Neural cell (in vitro differentiated cells): ENCODE results near the gene KLHL22. TPM values are rescaled to one million over a fixed set of nuclear protein-coding genes. Genes with fewer than 3 reads are reported as not detected.
A peak's percentile ranks its signal among the peaks of the same experiment; 100 is the strongest.
"Not testable (repeated sequence)": the region's sequence is repeated elsewhere in the genome, so short reads cannot be mapped to it uniquely, and the experiment has no call there.

Source experiments
- H2AFZ ChIP-seq: fragments of 200-600, 300-800 bp; sonication (generic), shearing (Covaris generic); 2 replicates; pipeline ENCODE4 v1.6.0; 2014; ENCODE audit warnings: low read depth, mild to moderate bottlenecking, antibody characterized with exemption, low read length, moderate library complexity
- H3F3A ChIP-seq: fragments of 200-600 bp; shearing (Covaris generic); 2 replicates; pipeline ENCODE4 v1.6.1; 2016; ENCODE audit warnings: mild to moderate bottlenecking, moderate library complexity, mixed read lengths, antibody characterized with exemption, low read length; ENCODE audit not compliant: insufficient read depth, poor library complexity, severe bottlenecking
- H3K27ac ChIP-seq: fragments of 200-600, 300-800 bp; sonication (generic), shearing (Covaris generic); 2 replicates; pipeline ENCODE4 v1.5.1; 2014; ENCODE audit warnings: mild to moderate bottlenecking, low read length, moderate library complexity
- H3K27me3 ChIP-seq: fragments of 300-800, 200-600 bp; sonication (generic), shearing (Covaris generic); 2 replicates; pipeline ENCODE4 v1.6.0; 2014; ENCODE audit warnings: mild to moderate bottlenecking, low read depth, low read length, moderate library complexity; ENCODE audit not compliant: insufficient read depth
- H3K36me3 ChIP-seq: fragments of 300-800, 200-600 bp; sonication (generic), shearing (Covaris generic); 2 replicates; pipeline ENCODE4 v1.5.1; 2014; ENCODE audit warnings: mild to moderate bottlenecking, antibody characterized with exemption, low read length, moderate library complexity; ENCODE audit not compliant: insufficient read depth
- H3K4me2 ChIP-seq: fragments of 300-800, 200-600 bp; sonication (generic), shearing (Covaris generic); 2 replicates; pipeline ENCODE4 v1.6.0; 2014; ENCODE audit warnings: mild to moderate bottlenecking, low read length
- H3K4me3 ChIP-seq: fragments of 300-800, 200-600 bp; sonication (generic), shearing (Covaris generic); 2 replicates; pipeline ENCODE4 v1.5.1; 2014; ENCODE audit warnings: mild to moderate bottlenecking, low read length, moderate library complexity
- H3K79me2 ChIP-seq: fragments of 200-600 bp; shearing (Covaris generic); replicated peaks from 2 replicates; pipeline ENCODE4 v1.6.0; 2014; ENCODE audit warnings: mild to moderate bottlenecking, low read length, moderate library complexity; ENCODE audit not compliant: insufficient read depth
- H3K9ac ChIP-seq: fragments of 300-800, 200-600 bp; sonication (generic), shearing (Covaris generic); 2 replicates; pipeline ENCODE4 v1.6.1; 2016; ENCODE audit warnings: mild to moderate bottlenecking, low read length, mixed read lengths
- H3K9me2 ChIP-seq: fragments of 200-600 bp; shearing (Covaris generic); 2 replicates; pipeline ENCODE4 v1.6.1; 2016; ENCODE audit warnings: mild to moderate bottlenecking, low read length, mixed read lengths; ENCODE audit not compliant: insufficient read depth
- H3K9me3 ChIP-seq: fragments of 200-600, 300-800 bp; sonication (generic), shearing (Covaris generic); 2 replicates; pipeline ENCODE4 v1.6.1; 2016; ENCODE audit warnings: mild to moderate bottlenecking, mixed run types, low read length, moderate library complexity, mixed read lengths
- H4K20me1 ChIP-seq: fragments of 200-600 bp; shearing (Covaris generic); 2 replicates; pipeline ENCODE4 v1.6.1; 2016; ENCODE audit warnings: mild to moderate bottlenecking, mixed run types; ENCODE audit not compliant: insufficient read depth
- CTCF ChIP-seq: fragments of 450-650 bp; IDR thresholded peaks from 2 replicates; pipeline ENCODE4 v1.5.1; 2014; ENCODE audit warnings: antibody characterized with exemption, mild to moderate bottlenecking, moderate library complexity; ENCODE audit not compliant: poor library complexity, severe bottlenecking
- EP300 ChIP-seq: fragments of 450-650 bp; conservative IDR thresholded peaks from 2 replicates; pipeline ENCODE4 v1.6.1; 2014; ENCODE audit warnings: antibody characterized with exemption, mild to moderate bottlenecking, moderate library complexity; ENCODE audit not compliant: poor library complexity, severe bottlenecking
- EZH2 ChIP-seq: fragments of 200-600, 300-800 bp; shearing (Covaris generic), sonication (generic); IDR thresholded peaks from 2 replicates; pipeline ENCODE4 v1.6.1; 2014; ENCODE audit warnings: antibody characterized with exemption, low read length, borderline replicate concordance, mild to moderate bottlenecking; ENCODE audit not compliant: insufficient read depth, poor library complexity, severe bottlenecking
- MXI1 ChIP-seq: fragments of 450-650 bp; conservative IDR thresholded peaks from 2 replicates; pipeline ENCODE4 v1.6.1; 2014; ENCODE audit warnings: antibody characterized with exemption, mild to moderate bottlenecking; ENCODE audit not compliant: poor library complexity, severe bottlenecking
- POLR2AphosphoS5 ChIP-seq: IDR thresholded peaks from 2 replicates; pipeline ENCODE4 v1.6.1; 2012
- RAD21 ChIP-seq: fragments of 450-650 bp; conservative IDR thresholded peaks from 2 replicates; pipeline ENCODE4 v1.6.1; 2014; ENCODE audit warnings: antibody characterized with exemption, mild to moderate bottlenecking, moderate library complexity
- REST ChIP-seq: IDR thresholded peaks from 2 replicates; pipeline ENCODE4 v1.6.1; 2012; ENCODE audit warnings: borderline replicate concordance
- SMC3 ChIP-seq: fragments of 450-650 bp; conservative IDR thresholded peaks from 2 replicates; pipeline ENCODE4 v1.6.1; 2014; ENCODE audit warnings: antibody characterized with exemption, mild to moderate bottlenecking, moderate library complexity; ENCODE audit not compliant: poor library complexity
- TAF1 ChIP-seq: IDR thresholded peaks from 2 replicates; pipeline ENCODE4 v1.6.1; 2012; ENCODE audit warnings: low read depth
- polyA plus RNA-seq: library from polyadenylated mRNA; depleted of rRNA; stranded (reverse); fragments of >200 nt; gene quantifications from 2 replicates; pipeline ENCODE4 v1.2.3, GENCODE V29; 2014

KLHL22 gene
- polyA plus RNA-seq, 1 donor from 2014 or later = 59.5 TPM

- H3K27me3 ChIP-seq = no peaks in the 10 kb centered on the region
- peak overlapping the region; percentile 31 for H3K9ac ChIP-seq
- H3K9me3 ChIP-seq = no peaks in the 10 kb centered on the region
- H3K36me3 ChIP-seq = no peaks in the 10 kb centered on the region
- H3K27ac ChIP-seq = no peak overlapping the region
- no peaks in the 10 kb centered on the region for H3F3A ChIP-seq
- H2AFZ ChIP-seq = no peak overlapping the region
- no peak overlapping the region for H3K4me2 ChIP-seq
- peak overlapping the region; percentile 54 for H3K4me3 ChIP-seq
- H3K9me2 ChIP-seq = no peaks in the 10 kb centered on the region
- H3K79me2 ChIP-seq = no peaks in the 10 kb centered on the region
- no peaks in the 10 kb centered on the region for H4K20me1 ChIP-seq
- peak; percentile 94 for TF ChIP-seq CTCF
- TF ChIP-seq POLR2AphosphoS5 = no peak
- TF ChIP-seq EZH2 = no peak
- TF ChIP-seq EP300 = no peak
- TF ChIP-seq REST = no peak
- TF ChIP-seq RAD21 = peak; percentile 88
- TF ChIP-seq SMC3 = peak; percentile 95
- no peak for TF ChIP-seq TAF1
- TF ChIP-seq MXI1 = no peak
Observed at GRCh38 chr22:20418211-20418788, 77.3 kb downstream of the KLHL22 start.

- not testable (repeated sequence) for H3K27ac ChIP-seq, H3K4me2 ChIP-seq, H4K20me1 ChIP-seq, H2AFZ ChIP-seq, H3K27me3 ChIP-seq, H3F3A ChIP-seq, H3K4me3 ChIP-seq, H3K79me2 ChIP-seq, H3K9ac ChIP-seq, H3K9me3 ChIP-seq, H3K9me2 ChIP-seq, H3K36me3 ChIP-seq
Observed at GRCh38 chr22:20415699-20416098, 79.9 kb downstream of the KLHL22 start.

GRCh38 chr22:20415241-20415640 is 80.4 kb downstream of the KLHL22 start:
- H3K27ac ChIP-seq, H3K27me3 ChIP-seq, H3K9ac ChIP-seq, H2AFZ ChIP-seq, H3K9me2 ChIP-seq, H3K4me2 ChIP-seq, H3K79me2 ChIP-seq, H3F3A ChIP-seq, H3K36me3 ChIP-seq, H3K4me3 ChIP-seq, H3K9me3 ChIP-seq, H4K20me1 ChIP-seq: not testable (repeated sequence)
